Hindlimb muscle (tissue), 1 donor: ENCODE data around the gene OR51Q1. TPM values are rescaled to one million over a fixed set of nuclear protein-coding genes. Genes with fewer than 3 reads are reported as not detected.

Source experiments
- DNase-seq: peaks from one replicate; pipeline ENCODE4 v3.0.0-alpha.2; 2013
- polyA plus RNA-seq: library from polyadenylated mRNA; unstranded; fragments of 120-200 nt; gene quantifications from one replicate; pipeline ENCODE4 v1.2.1, GENCODE V29; 2013; ENCODE audit not compliant: insufficient read length

Gene OR51Q1
- not detected for polyA plus RNA-seq

- no peak for DNase-seq
These were observed at the start of gene OR51Q1 for GRCh38 chr11:5421811-5422210. OR51Q1 (plus strand) TSS chr11:5422111; CDS start chr11:5422201, 90 bp downstream.

- DNase-seq = no peak
These were observed 41.1 kb upstream of the OR51Q1 start for GRCh38 chr11:5380740-5381342.

- DNase-seq = no peak
These were observed 38.3 kb upstream of the OR51Q1 start, which contains the start of gene OR51M1 for GRCh38 chr11:5383576-5383975. OR51M1 (plus strand) TSS chr11:5383812; CDS start chr11:5389399, 5,587 bp downstream.

GRCh38 chr11:5384335-5384734 is 37.6 kb upstream of the OR51Q1 start:
- no peak for DNase-seq

- DNase-seq = no peak
These were observed 31.7 kb upstream of the OR51Q1 start for GRCh38 chr11:5390210-5390609.

- no peak for DNase-seq
These were observed 27.8 kb upstream of the OR51Q1 start for GRCh38 chr11:5394091-5394490.

- DNase-seq = no peak
These were observed 23.0 kb upstream of the OR51Q1 start for GRCh38 chr11:5398936-5399335.

- DNase-seq = no peak
These were observed 16.7 kb upstream of the OR51Q1 start for GRCh38 chr11:5405173-5405572.

GRCh38 chr11:5420993-5421392 is 918 bp upstream of the OR51Q1 start:
- no peak for DNase-seq

GRCh38 chr11:5423131-5423530 is 1.2 kb downstream of the OR51Q1 start:
- DNase-seq = no peak

GRCh38 chr11:5441414-5441813 is 19.5 kb downstream of the OR51Q1 start, which contains the start of gene OR51I1:
OR51I1 (minus strand) TSS chr11:5441514; CDS start chr11:5441514, 0 bp downstream.
- DNase-seq = no peak

GRCh38 chr11:5443835-5444393 is 22.0 kb downstream of the OR51Q1 start:
- no peak for DNase-seq

GRCh38 chr11:5449023-5449422 is 27.1 kb downstream of the OR51Q1 start, which contains the start of gene OR51I2:
OR51I2 (plus strand) TSS chr11:5449323; CDS start chr11:5453489, 4,166 bp downstream.
- no peak for DNase-seq

GRCh38 chr11:5449432-5449831 is 27.5 kb downstream of the OR51Q1 start:
- no peak for DNase-seq

GRCh38 chr11:5460983-5461621 is 39.2 kb downstream of the OR51Q1 start:
- no peak for DNase-seq

GRCh38 chr11:5467527-5467926 is 45.6 kb downstream of the OR51Q1 start:
- no peak for DNase-seq

Other genes starting within 250 kb of the OR51Q1 start
- not detected for gene OR51V1, start 221.4 kb upstream of the OR51Q1 start, polyA plus RNA-seq
- gene HBB, start 195.0 kb upstream of the OR51Q1 start, polyA plus RNA-seq = 122 TPM
- not detected for gene HBD, start 187.6 kb upstream of the OR51Q1 start, polyA plus RNA-seq
- gene HBG1, start 172.3 kb upstream of the OR51Q1 start, polyA plus RNA-seq = 7.3 TPM
- 1,834 TPM for gene HBG2, start 167.3 kb upstream of the OR51Q1 start, polyA plus RNA-seq
- gene HBE1, start 152.2 kb upstream of the OR51Q1 start, polyA plus RNA-seq = 4.3 TPM
- gene OR51B4, start 120.2 kb upstream of the OR51Q1 start, polyA plus RNA-seq = not detected
- not detected for gene OR51B2, start 97.8 kb upstream of the OR51Q1 start, polyA plus RNA-seq
- gene OR51B5, start 78.6 kb upstream of the OR51Q1 start, polyA plus RNA-seq = not detected
- not detected for gene OR51B6, start 70.6 kb upstream of the OR51Q1 start, polyA plus RNA-seq
- gene OR51M1, start 38.3 kb upstream of the OR51Q1 start, polyA plus RNA-seq = not detected
- gene OR51I1, start 19.4 kb downstream of the OR51Q1 start, polyA plus RNA-seq = not detected
- gene OR51I2, start 27.2 kb downstream of the OR51Q1 start, polyA plus RNA-seq = not detected
- not detected for gene OR52D1, start 66.6 kb downstream of the OR51Q1 start, polyA plus RNA-seq
- gene UBQLN3, start 87.8 kb downstream of the OR51Q1 start, polyA plus RNA-seq = not detected
- gene UBQLNL, start 94.6 kb downstream of the OR51Q1 start, polyA plus RNA-seq = 0.22 TPM
- not detected for gene OR52H1, start 126.4 kb downstream of the OR51Q1 start, polyA plus RNA-seq
- gene OR52B6, start 158.8 kb downstream of the OR51Q1 start, polyA plus RNA-seq = not detected
- 1.1 TPM for gene TRIM6, start 174.5 kb downstream of the OR51Q1 start, polyA plus RNA-seq
- 4.1 TPM for gene TRIM34, start 202.9 kb downstream of the OR51Q1 start, polyA plus RNA-seq